Measurements from ENCODE around the gene FMO2. TPM values are rescaled to one million over a fixed set of nuclear protein-coding genes. Genes with fewer than 3 reads are reported as not detected.

Gene FMO2
- total RNA-seq, 1 donor from 2014 or later = not detected

- Mint-ChIP-seq H3K4me3 (ENCODE audit: unreplicated experiment) (peak overlapping the region; percentile 6), H3K27me3 (ENCODE audit: unreplicated experiment) (peaks cover under 1% of the 10 kb centered on the region), H3K4me1 (ENCODE audit: low read depth, unreplicated experiment) (no peaks in the 10 kb centered on the region), H3K27ac (ENCODE audit: unreplicated experiment) (no peak overlapping the region), H3K9me3 (ENCODE audit: unreplicated experiment) (no peaks in the 10 kb centered on the region), H3K36me3 (ENCODE audit: unreplicated experiment) (no peaks in the 10 kb centered on the region)
- DNase-seq = no peak
- TF ChIP-seq, protein P1, sequence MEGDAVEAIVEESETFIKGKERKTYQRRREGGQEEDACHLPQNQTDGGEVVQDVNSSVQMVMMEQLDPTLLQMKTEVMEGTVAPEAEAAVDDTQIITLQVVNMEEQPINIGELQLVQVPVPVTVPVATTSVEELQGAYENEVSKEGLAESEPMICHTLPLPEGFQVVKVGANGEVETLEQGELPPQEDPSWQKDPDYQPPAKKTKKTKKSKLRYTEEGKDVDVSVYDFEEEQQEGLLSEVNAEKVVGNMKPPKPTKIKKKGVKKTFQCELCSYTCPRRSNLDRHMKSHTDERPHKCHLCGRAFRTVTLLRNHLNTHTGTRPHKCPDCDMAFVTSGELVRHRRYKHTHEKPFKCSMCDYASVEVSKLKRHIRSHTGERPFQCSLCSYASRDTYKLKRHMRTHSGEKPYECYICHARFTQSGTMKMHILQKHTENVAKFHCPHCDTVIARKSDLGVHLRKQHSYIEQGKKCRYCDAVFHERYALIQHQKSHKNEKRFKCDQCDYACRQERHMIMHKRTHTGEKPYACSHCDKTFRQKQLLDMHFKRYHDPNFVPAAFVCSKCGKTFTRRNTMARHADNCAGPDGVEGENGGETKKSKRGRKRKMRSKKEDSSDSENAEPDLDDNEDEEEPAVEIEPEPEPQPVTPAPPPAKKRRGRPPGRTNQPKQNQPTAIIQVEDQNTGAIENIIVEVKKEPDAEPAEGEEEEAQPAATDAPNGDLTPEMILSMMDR (IDR thresholded peaks at IDR 0.05; ENCODE audit: partially characterized antibody, unreplicated experiment) = no peak
These were observed 28.7 kb downstream of the FMO2 start for GRCh38 chr1:171213559-171214454.

DNA sequence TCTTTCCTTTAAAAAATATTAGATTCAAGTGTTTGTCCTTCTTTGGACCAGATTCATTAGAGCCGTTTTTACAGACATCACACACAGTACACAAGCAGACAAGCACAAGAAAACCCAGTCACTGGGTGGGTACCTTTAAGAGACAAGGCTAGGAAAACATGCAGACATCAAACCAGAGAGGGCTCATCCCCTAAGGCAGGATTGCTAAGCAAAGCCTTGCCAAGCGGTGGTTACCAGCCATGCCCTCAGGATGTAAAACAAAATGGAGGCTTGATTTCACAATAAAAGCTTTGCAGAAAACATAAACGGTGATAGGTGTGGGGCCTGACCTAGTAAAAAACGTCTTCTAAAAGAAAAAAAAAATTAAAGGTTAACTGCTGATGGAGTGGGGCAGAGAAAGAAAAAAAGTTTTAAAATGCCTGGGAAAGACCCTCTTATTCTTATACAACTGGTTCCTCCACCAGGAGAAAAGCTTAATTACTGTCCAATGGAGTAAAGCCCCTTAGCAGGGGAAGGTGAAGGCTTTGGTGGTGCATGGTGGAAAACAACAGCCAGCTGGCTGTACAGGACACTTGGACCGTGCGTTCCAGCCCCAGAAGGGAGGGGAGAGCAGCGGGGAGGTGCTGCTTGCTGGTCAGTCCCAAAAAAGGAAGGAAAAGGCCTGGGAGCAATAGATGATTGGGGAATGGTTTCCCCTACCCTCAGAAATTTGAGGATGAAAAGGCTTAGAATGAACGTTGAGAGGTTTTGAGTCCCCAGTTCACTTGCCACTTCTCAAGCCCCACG, 32.8 kb downstream of the FMO2 start:
- Mint-ChIP-seq H3K27ac (ENCODE audit: unreplicated experiment) (no peak overlapping the region), H3K36me3 (ENCODE audit: unreplicated experiment) (no peaks in the 10 kb centered on the region), H3K4me1 (ENCODE audit: low read depth, unreplicated experiment) (peaks cover 17% of the 10 kb centered on the region), H3K9me3 (ENCODE audit: unreplicated experiment) (peaks cover 4% of the 10 kb centered on the region), H3K4me3 (ENCODE audit: unreplicated experiment) (no peak overlapping the region), H3K27me3 (ENCODE audit: unreplicated experiment) (peaks cover 6% of the 10 kb centered on the region)
- TF ChIP-seq, protein P1 (IDR thresholded peaks at IDR 0.05; ENCODE audit: partially characterized antibody, unreplicated experiment) = no peak
- DNase-seq = no peak

GRCh38 chr1:171218661-171219060, 33.6 kb downstream of the FMO2 start:
- peaks cover 4% of the 10 kb centered on the region for H3K9me3 Mint-ChIP-seq (ENCODE audit: unreplicated experiment)
- H3K36me3 Mint-ChIP-seq (ENCODE audit: unreplicated experiment) = no peaks in the 10 kb centered on the region
- no peak overlapping the region for H3K4me3 Mint-ChIP-seq (ENCODE audit: unreplicated experiment)
- H3K27ac Mint-ChIP-seq (ENCODE audit: unreplicated experiment) = no peak overlapping the region
- TF ChIP-seq, protein P1 (IDR thresholded peaks at IDR 0.05; ENCODE audit: partially characterized antibody, unreplicated experiment) = no peak
- no peak for DNase-seq
- H3K4me1 Mint-ChIP-seq (ENCODE audit: low read depth, unreplicated experiment) = peaks cover 20% of the 10 kb centered on the region
- H3K27me3 Mint-ChIP-seq (ENCODE audit: unreplicated experiment) = peaks cover 6% of the 10 kb centered on the region

- DNase-seq = no peak
- Mint-ChIP-seq H3K27me3 (ENCODE audit: unreplicated experiment) (peaks cover 6% of the 10 kb centered on the region), H3K4me3 (ENCODE audit: unreplicated experiment) (no peak overlapping the region), H3K4me1 (ENCODE audit: low read depth, unreplicated experiment) (peaks cover 20% of the 10 kb centered on the region), H3K9me3 (ENCODE audit: unreplicated experiment) (peaks cover 4% of the 10 kb centered on the region), H3K27ac (ENCODE audit: unreplicated experiment) (no peak overlapping the region), H3K36me3 (ENCODE audit: unreplicated experiment) (no peaks in the 10 kb centered on the region)
- TF ChIP-seq, protein P1 (IDR thresholded peaks at IDR 0.05; ENCODE audit: partially characterized antibody, unreplicated experiment) = no peak
These were observed 34.4 kb downstream of the FMO2 start for GRCh38 chr1:171219346-171220080.

Measured in glutamatergic neuron (in vitro differentiated cells).